ENCODE results near the gene WDR93. TPM values are rescaled to one million over a fixed set of nuclear protein-coding genes. Genes with fewer than 3 reads are reported as not detected.

Gene WDR93
- total RNA-seq, 1 experiment from 2014 or later = not detected

- Histone ChIP-seq H3K4me1 (ENCODE audit: insufficient read depth, low read length) (no peaks in the 10 kb centered on the region), H4K20me1 (ENCODE audit: control insufficient read depth, insufficient read depth, insufficient read length) (no peaks in the 10 kb centered on the region), H3K27me3 (ENCODE audit: insufficient read depth, low read length) (no peaks in the 10 kb centered on the region), H3K79me1 (ENCODE audit: insufficient read depth, low read depth, low read length, poor library complexity, severe bottlenecking) (no peaks in the 10 kb centered on the region), H3K56ac (ENCODE audit: insufficient read length, low read depth, low read length) (no peak overlapping the region), H3K23me2 (ENCODE audit: insufficient read length, low read depth, low read length, poor library complexity, severe bottlenecking) (peaks cover 6% of the 10 kb centered on the region), H2BK12ac (ENCODE audit: insufficient read length, low read depth, low read length) (no peak overlapping the region), H3K14ac (ENCODE audit: insufficient read depth, low read length) (no peak overlapping the region), H3T11ph (ENCODE audit: low read length) (no peak overlapping the region), H2AK5ac (ENCODE audit: insufficient read length, low read length) (no peak overlapping the region), H3K18ac (ENCODE audit: insufficient read length, low read depth, low read length) (no peak overlapping the region), H4K5ac (ENCODE audit: insufficient read length, low read depth, low read length) (no peak overlapping the region), H4K91ac (ENCODE audit: insufficient read length, low read depth, low read length) (no peak overlapping the region), H2BK120ac (ENCODE audit: low read depth, low read length, poor library complexity, severe bottlenecking) (no peak overlapping the region), H3K9me3 (ENCODE audit: control insufficient read depth, low read depth, low read length) (no peaks in the 10 kb centered on the region), H2BK5ac (ENCODE audit: insufficient read length, low read length) (no peak overlapping the region), H3K79me2 (ENCODE audit: insufficient read depth, low read length) (no peaks in the 10 kb centered on the region; the same call in 1 of the 2 replicates), H2BK15ac (ENCODE audit: low read depth, low read length) (no peak overlapping the region), H4K8ac (replicated peaks; ENCODE audit: insufficient read length, low read depth, low read length) (no peak overlapping the region), H2BK20ac (ENCODE audit: low read depth, low read length, poor library complexity, severe bottlenecking) (no peak overlapping the region), H3K23ac (ENCODE audit: insufficient read length, low read depth, low read length) (no peak overlapping the region), H3K27ac (ENCODE audit: insufficient read length, low read depth, low read length) (no peak overlapping the region), H3K9ac (ENCODE audit: extremely low read depth, insufficient read length, low read length) (no peak overlapping the region), H3K4ac (ENCODE audit: low read depth, low read length) (no peak overlapping the region), H2AFZ (ENCODE audit: low read length) (no peak overlapping the region), H3K4me2 (ENCODE audit: insufficient read depth, insufficient read length, low read length) (no peak overlapping the region)
- peaks cover 6 to 12% of the 10 kb centered on the region in 2 experiments for H3K4me1 Mint-ChIP-seq
- H3K27ac Mint-ChIP-seq = no peak overlapping the region
- peaks cover 11 to 27% (median 19%) of the 10 kb centered on the region in 3 experiments for H3K36me3 Mint-ChIP-seq (ENCODE audit: insufficient read depth in 1 of 3, low read depth in 3 of 3)
- DNase-seq = no peak
- peak overlapping the region; percentile 44 to 72; a peak in 4 of 5 replicates for H3K4me3 Mint-ChIP-seq
- H3K27me3 Mint-ChIP-seq (ENCODE audit: low read depth) = peaks cover 12% of the 10 kb centered on the region
- no CpG with 5 or more reads among the region's 2 CpGs for WGBS (ENCODE audit: extremely low coverage, insufficient read length, low lambda C conversion rate)
- no peak for TF ChIP-seq CTCF (conservative IDR thresholded peaks at IDR 0.05)
- no peaks in the 10 kb centered on the region for H3K9me3 Mint-ChIP-seq
Measured at GRCh38 chr15:89653578-89653977, 37.0 kb upstream of the WDR93 start.
